GM21529 (cell line): ENCODE measurements around the gene TMA16.
"Not testable (repeated sequence)": the region's sequence is repeated elsewhere in the genome, so short reads cannot be mapped to it uniquely, and the experiment has no call there.

Experiments
- ATAC-seq: cut with Tn5 transposase; IDR thresholded peaks from one replicate; pipeline ENCODE4 v1.9.1; 2021; ENCODE audit not compliant: unreplicated experiment

The TMA16 gene

GRCh38 chr4:163505374-163505773 is 10.9 kb downstream of the TMA16 start:
- no peak for ATAC-seq

GRCh38 chr4:163515198-163515597 is 20.7 kb downstream of the TMA16 start:
- ATAC-seq, result no peak

GRCh38 chr4:163523791-163524365 is 29.4 kb downstream of the TMA16 start:
- ATAC-seq, result no peak

- no peak for ATAC-seq
Measured at GRCh38 chr4:163525982-163526381, 31.5 kb downstream of the TMA16 start.

DNA sequence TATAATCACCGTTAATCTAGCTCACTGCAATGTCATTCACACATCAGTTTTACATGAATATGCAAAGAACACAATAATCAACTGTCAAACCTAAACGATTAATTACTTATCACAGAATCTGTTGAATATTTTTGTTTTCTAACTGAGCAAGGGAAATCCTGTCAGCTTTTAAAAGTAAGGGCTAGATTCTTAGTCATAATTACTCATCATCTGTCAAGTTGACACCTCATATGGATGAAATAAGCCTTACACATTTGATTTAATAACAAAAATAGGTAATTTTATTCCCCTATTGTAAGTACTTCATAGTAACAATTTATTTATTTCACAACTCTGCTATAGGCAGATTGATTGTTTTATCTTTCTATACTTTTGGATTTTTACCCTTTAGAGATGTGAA is 32.7 kb downstream of the TMA16 start:
- ATAC-seq, result no peak

DNA sequence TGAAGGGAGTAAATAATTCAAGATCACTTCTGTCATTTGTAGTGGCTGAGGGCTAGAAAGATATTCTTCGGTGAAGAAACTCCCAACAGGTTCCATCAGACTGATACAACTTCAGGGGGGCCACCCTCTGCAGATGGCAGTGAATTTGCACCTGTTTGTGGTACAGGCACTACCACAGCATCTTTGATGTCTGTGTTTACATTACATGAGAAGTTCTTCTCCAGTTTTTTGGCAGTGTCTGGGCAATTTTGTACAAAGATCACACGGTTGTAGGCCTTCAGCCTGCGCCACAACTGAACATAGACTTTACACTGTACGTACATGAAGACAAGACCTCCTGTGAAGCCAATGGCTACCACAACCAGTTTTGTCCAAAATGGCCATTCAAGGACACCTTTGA is 34.2 kb downstream of the TMA16 start:
- no peak for ATAC-seq

DNA sequence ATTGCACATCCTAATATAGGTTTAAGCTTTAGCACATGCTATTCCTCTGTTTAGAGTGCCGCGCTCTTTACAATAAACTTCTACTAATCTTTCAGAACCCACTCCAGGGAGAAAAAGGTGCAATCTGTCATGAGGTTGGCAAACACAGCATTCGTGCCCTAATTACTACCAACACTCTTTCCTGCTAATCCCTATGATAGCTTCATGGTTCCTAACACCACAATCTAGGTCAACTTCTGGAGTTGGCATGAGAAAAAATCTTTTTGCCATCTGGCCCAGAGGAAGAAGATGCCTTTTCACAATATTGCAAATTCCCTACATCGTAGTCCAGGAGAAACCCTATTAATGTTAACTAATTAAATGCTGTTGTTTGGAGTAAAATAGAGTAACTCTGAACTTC is 39.6 kb downstream of the TMA16 start:
- ATAC-seq, result no peak

DNA sequence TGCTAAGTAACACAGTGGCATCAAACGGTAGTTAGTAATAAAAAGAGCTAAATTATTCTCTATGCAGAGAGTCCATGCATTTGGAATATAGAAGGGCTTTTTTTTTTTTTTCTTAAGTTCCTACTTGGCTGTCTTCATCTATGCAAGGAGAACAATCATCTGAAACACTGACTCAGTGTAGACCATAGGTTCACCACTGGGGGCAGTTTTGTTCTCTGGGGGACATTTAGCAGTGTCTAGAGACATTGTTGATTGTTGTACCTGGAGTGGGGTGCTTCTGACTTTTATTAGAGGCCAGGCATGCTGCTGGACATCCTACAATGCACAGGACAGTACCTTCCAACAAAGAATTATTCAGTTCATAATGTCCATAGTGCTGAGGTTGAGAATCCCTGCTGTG is 41.2 kb downstream of the TMA16 start:
- no peak for ATAC-seq

- no peak for ATAC-seq
Measured at GRCh38 chr4:163536091-163536490, 41.6 kb downstream of the TMA16 start.

GRCh38 chr4:163537114-163537513 is 42.6 kb downstream of the TMA16 start:
- no peak for ATAC-seq

- not testable (repeated sequence) for ATAC-seq
Measured at GRCh38 chr4:163538820-163539219, 44.3 kb downstream of the TMA16 start.

GRCh38 chr4:163540448-163540847 is 46.0 kb downstream of the TMA16 start:
- no peak for ATAC-seq

DNA sequence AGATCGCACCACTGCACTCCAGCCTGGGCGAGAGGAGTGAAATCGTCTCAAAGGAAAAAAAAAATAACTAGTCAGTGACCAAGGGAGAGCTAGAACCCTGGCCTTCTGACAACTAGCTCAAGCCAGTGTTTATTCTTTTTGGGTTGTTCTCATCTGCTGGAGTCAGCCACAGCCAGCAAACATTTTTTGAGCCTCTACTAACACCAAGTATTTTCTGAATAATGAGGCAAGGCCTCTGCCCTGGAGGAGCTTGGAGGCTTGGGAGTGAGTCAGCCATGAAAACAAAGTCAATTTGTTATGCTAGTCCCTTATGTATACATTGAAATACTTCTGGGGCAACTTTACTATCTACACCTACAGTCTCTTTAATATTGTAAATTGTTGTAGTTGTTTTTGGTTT is 46.5 kb downstream of the TMA16 start:
- no peak for ATAC-seq

DNA sequence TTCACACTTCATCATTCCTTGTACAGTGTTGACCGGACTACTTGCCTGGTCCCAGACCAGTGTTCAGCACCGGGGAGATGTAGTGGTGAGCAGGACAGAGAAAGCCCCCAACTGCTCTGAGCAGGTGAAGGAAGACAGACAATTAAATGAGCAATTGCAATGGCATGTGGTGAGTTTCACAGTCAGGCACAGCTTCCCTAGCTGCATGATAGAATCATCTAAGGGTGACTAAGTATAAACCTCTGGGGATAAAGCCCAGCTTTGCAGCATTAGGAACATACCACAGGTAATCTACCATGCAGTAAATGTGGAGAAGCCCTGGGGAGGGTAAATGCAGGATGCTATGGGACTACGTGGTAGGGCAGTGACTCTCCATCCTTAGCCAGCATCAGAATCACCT is 47.8 kb downstream of the TMA16 start:
- ATAC-seq, result no peak

DNA sequence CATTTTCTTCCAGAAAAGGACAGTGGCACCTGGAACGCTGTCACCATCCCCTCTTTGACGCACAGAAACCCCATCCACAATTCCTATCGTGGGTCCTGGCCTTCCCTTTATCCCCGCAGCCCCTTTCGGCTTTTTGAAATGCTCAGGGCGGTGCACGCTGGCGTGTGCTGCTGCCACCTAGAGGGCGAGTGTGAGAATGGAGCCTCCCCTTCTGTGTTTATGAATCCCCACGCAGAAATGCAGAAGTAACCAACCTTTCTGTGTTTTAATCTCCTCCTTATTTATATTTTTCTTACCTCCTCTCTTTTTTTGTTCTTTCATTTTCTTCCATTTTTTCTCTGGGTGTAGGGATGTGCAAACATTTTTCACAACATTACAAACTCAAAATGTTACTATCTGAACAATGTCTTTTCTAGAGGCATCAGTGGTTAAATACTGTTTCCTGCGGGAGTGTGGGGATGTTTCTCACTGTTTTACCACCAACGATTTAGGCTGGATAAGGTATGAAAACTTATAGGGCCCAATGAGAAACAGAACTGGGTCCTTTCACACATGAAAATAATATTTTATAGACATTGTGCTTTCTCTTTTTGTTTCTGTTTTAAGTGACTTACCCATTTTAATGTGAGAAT is 50.0 kb downstream of the TMA16 start:
- peak; percentile 90 for ATAC-seq

DNA sequence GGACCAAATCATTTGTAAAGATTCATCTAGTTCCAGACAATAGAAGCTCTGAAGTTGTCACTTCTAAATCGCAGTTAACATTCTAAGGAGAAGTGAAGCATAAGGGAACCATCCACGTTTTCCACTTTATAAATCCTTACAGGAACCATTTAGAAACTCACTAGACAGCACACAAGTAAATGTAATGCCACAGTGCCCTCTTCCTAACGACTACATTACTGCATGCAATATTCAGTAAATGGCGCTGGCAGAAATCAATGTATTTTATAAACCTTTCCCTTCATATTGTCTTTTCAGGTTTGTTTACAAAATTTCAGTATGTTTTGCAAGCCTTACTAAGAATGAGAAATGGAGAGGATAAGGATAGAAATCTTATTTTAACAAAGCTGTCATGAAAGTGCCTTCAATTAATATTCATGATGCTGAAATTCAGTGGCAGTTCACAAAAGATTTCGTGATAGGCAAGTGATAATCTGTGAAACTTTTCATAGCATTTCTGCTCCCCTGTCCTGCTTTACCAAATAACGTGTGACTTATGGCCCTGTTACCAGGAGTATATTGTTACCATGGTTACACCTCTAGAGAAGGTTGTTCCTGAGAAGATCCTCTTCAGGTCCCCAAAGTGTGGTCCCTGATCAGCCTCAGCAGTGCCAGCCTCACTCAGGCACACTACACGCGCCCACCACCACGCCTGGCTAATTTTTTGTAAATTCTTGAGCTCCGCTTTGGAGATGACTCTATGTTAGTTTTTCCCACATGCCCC is 54.2 kb downstream of the TMA16 start:
- ATAC-seq, result peak; percentile 30

GRCh38 chr4:163550869-163551267 is 56.4 kb downstream of the TMA16 start:
- ATAC-seq, result no peak

GRCh38 chr4:163553146-163553545 is 58.7 kb downstream of the TMA16 start:
- no peak for ATAC-seq

GRCh38 chr4:163554870-163555465 is 60.5 kb downstream of the TMA16 start:
- no peak for ATAC-seq

- ATAC-seq, result peak; percentile 44
Measured at GRCh38 chr4:163556177-163556576, 61.7 kb downstream of the TMA16 start.

DNA sequence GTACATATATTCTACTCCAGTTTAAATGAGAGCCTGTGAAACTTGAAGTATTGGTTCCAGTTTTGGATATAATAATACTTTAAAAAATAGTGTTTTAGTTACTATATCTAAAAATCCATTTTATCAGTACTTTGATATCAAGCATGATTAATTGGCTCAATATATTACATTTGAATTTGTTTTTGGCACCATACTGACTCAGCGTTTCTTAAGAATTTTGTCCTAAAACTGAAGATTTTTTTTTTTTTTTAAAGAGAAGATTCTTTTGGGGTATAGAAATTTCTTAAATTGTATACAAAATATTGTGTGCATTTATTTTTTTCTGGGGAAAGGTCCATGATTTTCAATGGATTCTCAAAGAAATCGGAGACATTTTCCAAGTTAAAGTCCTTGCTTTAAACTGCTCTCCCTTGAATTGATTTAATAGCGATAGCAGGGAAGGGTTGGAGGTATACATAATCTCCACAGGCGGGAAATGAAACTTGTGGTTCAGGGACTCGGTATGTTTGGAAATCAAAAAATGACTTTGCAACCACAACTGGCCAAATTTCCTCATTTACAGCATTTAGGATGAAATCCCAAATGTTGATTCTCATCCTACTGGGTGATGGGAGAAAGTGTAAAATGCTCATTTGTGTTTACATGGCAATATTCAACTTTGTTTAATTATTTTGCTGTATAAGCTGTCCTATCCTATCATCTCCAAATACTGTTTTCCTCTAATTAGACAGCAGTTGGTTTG is 62.3 kb downstream of the TMA16 start:
- ATAC-seq, result no peak
